Uterus (tissue), 2 donors: Measurements from ENCODE around the gene NHS.

Experiments
- POLR2A ChIP-seq, 2 donors: fragments of 450-650 bp; IDR thresholded peaks; one replicate each; pipeline ENCODE4 v1.6.1; 2016; ENCODE audit warnings: antibody characterized with exemption in 2 of 2, mild to moderate bottlenecking in 1 of 2, moderate library complexity in 1 of 2
- TF ChIP-seq, protein P1 (sequence below), 4 experiments: fragments of 200-600 bp in 2 of 4; fragments of 450-650 bp in 2 of 4; sonication (generic) in 2 of 4; IDR thresholded peaks; one replicate each; pipeline ENCODE4 v1.5.1; 2016 to 2019; ENCODE audit warnings: antibody characterized with exemption in 4 of 4, mild to moderate bottlenecking in 2 of 4, moderate library complexity in 1 of 4

DNA sequence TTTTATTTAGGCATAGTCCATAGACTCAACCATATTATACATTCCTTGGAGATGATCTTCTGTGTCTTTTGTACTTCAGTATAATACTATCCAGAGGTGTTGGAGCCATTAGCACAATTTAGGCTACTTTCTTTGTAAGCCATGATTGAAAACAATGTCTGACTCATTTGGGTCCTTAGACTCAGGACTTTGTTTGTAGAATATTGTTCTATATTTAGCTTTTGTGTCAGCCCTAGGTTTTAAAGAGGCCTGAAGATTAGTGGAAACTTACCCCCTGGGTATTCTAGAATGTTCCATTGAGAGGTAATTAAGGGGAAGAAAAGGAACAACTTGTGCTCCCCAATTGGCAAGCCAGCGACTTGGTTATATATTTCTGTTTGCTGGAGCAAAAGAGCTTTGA is 217.1 kb downstream of the NHS start:
- TF ChIP-seq, protein P1, sequence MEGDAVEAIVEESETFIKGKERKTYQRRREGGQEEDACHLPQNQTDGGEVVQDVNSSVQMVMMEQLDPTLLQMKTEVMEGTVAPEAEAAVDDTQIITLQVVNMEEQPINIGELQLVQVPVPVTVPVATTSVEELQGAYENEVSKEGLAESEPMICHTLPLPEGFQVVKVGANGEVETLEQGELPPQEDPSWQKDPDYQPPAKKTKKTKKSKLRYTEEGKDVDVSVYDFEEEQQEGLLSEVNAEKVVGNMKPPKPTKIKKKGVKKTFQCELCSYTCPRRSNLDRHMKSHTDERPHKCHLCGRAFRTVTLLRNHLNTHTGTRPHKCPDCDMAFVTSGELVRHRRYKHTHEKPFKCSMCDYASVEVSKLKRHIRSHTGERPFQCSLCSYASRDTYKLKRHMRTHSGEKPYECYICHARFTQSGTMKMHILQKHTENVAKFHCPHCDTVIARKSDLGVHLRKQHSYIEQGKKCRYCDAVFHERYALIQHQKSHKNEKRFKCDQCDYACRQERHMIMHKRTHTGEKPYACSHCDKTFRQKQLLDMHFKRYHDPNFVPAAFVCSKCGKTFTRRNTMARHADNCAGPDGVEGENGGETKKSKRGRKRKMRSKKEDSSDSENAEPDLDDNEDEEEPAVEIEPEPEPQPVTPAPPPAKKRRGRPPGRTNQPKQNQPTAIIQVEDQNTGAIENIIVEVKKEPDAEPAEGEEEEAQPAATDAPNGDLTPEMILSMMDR (IDR thresholded peaks at IDR 0.05) = no peak
- no peak for TF ChIP-seq POLR2A (IDR thresholded peaks at IDR 0.05)
